K562 (cell line): ENCODE data around the gene GET3. TPM values are rescaled to one million over a fixed set of nuclear protein-coding genes. Genes with fewer than 3 reads are reported as not detected.

Experiments
- BRF2 ChIP-seq: IDR thresholded peaks from 3 replicates; pipeline ENCODE4 v1.6.1; 2011; ENCODE audit warnings: borderline replicate concordance, mild to moderate bottlenecking; ENCODE audit not compliant: insufficient read length, insufficient read depth
- CC2D1A ChIP-seq: fragments of 450-650 bp; IDR thresholded peaks from 2 replicates; pipeline ENCODE4 v1.6.1; 2017; ENCODE audit warnings: mild to moderate bottlenecking
- HCFC1 ChIP-seq: IDR thresholded peaks from 2 replicates; pipeline ENCODE4 v1.6.1; 2012; ENCODE audit warnings: low read depth, low read length, improper control_type of control experiment
- HNRNPH1 ChIP-seq: fragments of 200-400 bp; formaldehyde crosslinking; optimal IDR thresholded peaks from 2 replicates; pipeline ENCODE3; 2017; ENCODE audit warnings: low read depth, mild to moderate bottlenecking, low read length, moderate library complexity
- MYBL2 ChIP-seq, 2 experiments: fragments of 450-650 bp in 1 of 2; sonication (generic) in 1 of 2; formaldehyde crosslinking in 1 of 2; IDR thresholded peaks; 2 replicates each; pipeline versions ENCODE4 v1.6.1 to v1.8.1; 2017 to 2022; ENCODE audit warnings: borderline replicate concordance in 1 of 2, inconsistent platforms in 1 of 2, low read depth in 1 of 2, mild to moderate bottlenecking in 1 of 2, missing genetic modification reagents in 1 of 2, moderate library complexity in 1 of 2
- NR1H2 ChIP-seq: sonication (generic); formaldehyde crosslinking; IDR thresholded peaks from 2 replicates; pipeline ENCODE4 v1.4.0; 2020; ENCODE audit warnings: mild to moderate bottlenecking, missing genetic modification reagents
- NR3C1 ChIP-seq: sonication (generic); formaldehyde crosslinking; IDR thresholded peaks from 2 replicates; pipeline ENCODE4 v1.8.1; 2022; ENCODE audit warnings: missing genetic modification reagents
- SREBF2 ChIP-seq: sonication (generic); formaldehyde crosslinking; IDR thresholded peaks from 2 replicates; pipeline ENCODE4 v1.4.0; 2020; ENCODE audit warnings: mild to moderate bottlenecking, missing genetic modification reagents
- ZNF239 ChIP-seq: fragments of 250-450 bp; sonication (Bioruptor Pico); IDR thresholded peaks from 2 replicates; pipeline ENCODE4 v1.4.0; 2020; ENCODE audit warnings: mild to moderate bottlenecking
- ZNF445 ChIP-seq: fragments of 250-450 bp; sonication (Bioruptor Pico); IDR thresholded peaks from 2 replicates; pipeline ENCODE4 v1.4.0; 2020; ENCODE audit warnings: low read depth, mild to moderate bottlenecking, moderate library complexity
- polyA plus RNA-seq, 8 experiments: library from polyadenylated mRNA; depleted of rRNA in 4 of 8; stranded (reverse) in 5 of 8; unstranded in 3 of 8; fragments of >200 nt; fragmentation: Nextera tagmentation in 2 of 8; fragmentation: Illumina TruSeq in 1 of 8; extraction: Ambion mirVana in 2 of 8; extraction: Trizol in 1 of 8; gene quantifications; 2 replicates each; pipeline versions ENCODE4 v1.2.1 to v1.2.3, GENCODE V29; 2011 to 2014; ENCODE audit warnings: inconsistent platforms in 1 of 8, missing spikeins in 1 of 8
- total RNA-seq, 7 experiments: library from RNA; depleted of rRNA in 6 of 7; stranded (reverse); fragments of >200 nt in 6 of 7; fragmentation: Illumina TruSeq in 2 of 7; extraction: Trizol in 2 of 7; gene quantifications; 2 replicates each; pipeline versions ENCODE4 v1.2.1 to v1.2.3, GENCODE V29; 2011 to 2021; ENCODE audit warnings: low replicate concordance in 1 of 7
- TF ChIP-seq, protein P1 (sequence below): sonication (generic); formaldehyde crosslinking; IDR thresholded peaks from 2 replicates; pipeline ENCODE4 v1.8.0; 2022; ENCODE audit warnings: missing genetic modification reagents, mild to moderate bottlenecking, borderline replicate concordance
- TF ChIP-seq, protein P2 (sequence below), 2 experiments: IDR thresholded peaks; 2 replicates each; pipeline ENCODE4 v1.6.1; 2012; ENCODE audit warnings: improper control_type of control experiment in 2 of 2, low read depth in 2 of 2, low read length in 2 of 2, borderline replicate concordance in 1 of 2
- TF ChIP-seq, protein P3 (sequence below), 2 experiments: fragments of 450-650 bp; formaldehyde crosslinking in 1 of 2; IDR thresholded peaks; 2 replicates each; pipeline versions ENCODE4 v1.4.0 to v1.6.1; 2014 to 2020; ENCODE audit warnings: mild to moderate bottlenecking in 2 of 2, borderline replicate concordance in 1 of 2, low read depth in 1 of 2

Gene GET3
- total and polyA plus RNA-seq, 9 of the 15 experiments (the other 6 are each of a cell fraction or from before 2014, with no cell fraction given) = 8.3 to 83.5 (median 51.8) TPM

- peak; percentile 91 for TF ChIP-seq MYBL2 (IDR thresholded peaks at IDR 0.05; ENCODE audit: low read depth)
- no peak for TF ChIP-seq MYBL2 (CRISPR knock-in tag; IDR thresholded peaks at IDR 0.05; ENCODE audit: borderline replicate concordance)
- TF ChIP-seq NR3C1 (CRISPR knock-in tag) = no peak
- TF ChIP-seq ZNF445 (CRISPR knock-in tag) = no peak
- TF ChIP-seq HNRNPH1 = no peak
- TF ChIP-seq, protein P1, sequence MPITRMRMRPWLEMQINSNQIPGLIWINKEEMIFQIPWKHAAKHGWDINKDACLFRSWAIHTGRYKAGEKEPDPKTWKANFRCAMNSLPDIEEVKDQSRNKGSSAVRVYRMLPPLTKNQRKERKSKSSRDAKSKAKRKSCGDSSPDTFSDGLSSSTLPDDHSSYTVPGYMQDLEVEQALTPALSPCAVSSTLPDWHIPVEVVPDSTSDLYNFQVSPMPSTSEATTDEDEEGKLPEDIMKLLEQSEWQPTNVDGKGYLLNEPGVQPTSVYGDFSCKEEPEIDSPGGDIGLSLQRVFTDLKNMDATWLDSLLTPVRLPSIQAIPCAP (CRISPR knock-in tag) = no peak
- no peak for TF ChIP-seq ZNF239 (CRISPR knock-in tag)
- peak; percentile 81 for TF ChIP-seq CC2D1A
- TF ChIP-seq, protein P2, sequence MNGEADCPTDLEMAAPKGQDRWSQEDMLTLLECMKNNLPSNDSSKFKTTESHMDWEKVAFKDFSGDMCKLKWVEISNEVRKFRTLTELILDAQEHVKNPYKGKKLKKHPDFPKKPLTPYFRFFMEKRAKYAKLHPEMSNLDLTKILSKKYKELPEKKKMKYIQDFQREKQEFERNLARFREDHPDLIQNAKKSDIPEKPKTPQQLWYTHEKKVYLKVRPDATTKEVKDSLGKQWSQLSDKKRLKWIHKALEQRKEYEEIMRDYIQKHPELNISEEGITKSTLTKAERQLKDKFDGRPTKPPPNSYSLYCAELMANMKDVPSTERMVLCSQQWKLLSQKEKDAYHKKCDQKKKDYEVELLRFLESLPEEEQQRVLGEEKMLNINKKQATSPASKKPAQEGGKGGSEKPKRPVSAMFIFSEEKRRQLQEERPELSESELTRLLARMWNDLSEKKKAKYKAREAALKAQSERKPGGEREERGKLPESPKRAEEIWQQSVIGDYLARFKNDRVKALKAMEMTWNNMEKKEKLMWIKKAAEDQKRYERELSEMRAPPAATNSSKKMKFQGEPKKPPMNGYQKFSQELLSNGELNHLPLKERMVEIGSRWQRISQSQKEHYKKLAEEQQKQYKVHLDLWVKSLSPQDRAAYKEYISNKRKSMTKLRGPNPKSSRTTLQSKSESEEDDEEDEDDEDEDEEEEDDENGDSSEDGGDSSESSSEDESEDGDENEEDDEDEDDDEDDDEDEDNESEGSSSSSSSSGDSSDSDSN (IDR thresholded peaks at IDR 0.05; ENCODE audit: borderline replicate concordance in 1 of 2, low read depth in 2 of 2, low read length in 2 of 2) = no peak
- TF ChIP-seq NR1H2 (CRISPR knock-in tag) = no peak
- TF ChIP-seq, protein P3, sequence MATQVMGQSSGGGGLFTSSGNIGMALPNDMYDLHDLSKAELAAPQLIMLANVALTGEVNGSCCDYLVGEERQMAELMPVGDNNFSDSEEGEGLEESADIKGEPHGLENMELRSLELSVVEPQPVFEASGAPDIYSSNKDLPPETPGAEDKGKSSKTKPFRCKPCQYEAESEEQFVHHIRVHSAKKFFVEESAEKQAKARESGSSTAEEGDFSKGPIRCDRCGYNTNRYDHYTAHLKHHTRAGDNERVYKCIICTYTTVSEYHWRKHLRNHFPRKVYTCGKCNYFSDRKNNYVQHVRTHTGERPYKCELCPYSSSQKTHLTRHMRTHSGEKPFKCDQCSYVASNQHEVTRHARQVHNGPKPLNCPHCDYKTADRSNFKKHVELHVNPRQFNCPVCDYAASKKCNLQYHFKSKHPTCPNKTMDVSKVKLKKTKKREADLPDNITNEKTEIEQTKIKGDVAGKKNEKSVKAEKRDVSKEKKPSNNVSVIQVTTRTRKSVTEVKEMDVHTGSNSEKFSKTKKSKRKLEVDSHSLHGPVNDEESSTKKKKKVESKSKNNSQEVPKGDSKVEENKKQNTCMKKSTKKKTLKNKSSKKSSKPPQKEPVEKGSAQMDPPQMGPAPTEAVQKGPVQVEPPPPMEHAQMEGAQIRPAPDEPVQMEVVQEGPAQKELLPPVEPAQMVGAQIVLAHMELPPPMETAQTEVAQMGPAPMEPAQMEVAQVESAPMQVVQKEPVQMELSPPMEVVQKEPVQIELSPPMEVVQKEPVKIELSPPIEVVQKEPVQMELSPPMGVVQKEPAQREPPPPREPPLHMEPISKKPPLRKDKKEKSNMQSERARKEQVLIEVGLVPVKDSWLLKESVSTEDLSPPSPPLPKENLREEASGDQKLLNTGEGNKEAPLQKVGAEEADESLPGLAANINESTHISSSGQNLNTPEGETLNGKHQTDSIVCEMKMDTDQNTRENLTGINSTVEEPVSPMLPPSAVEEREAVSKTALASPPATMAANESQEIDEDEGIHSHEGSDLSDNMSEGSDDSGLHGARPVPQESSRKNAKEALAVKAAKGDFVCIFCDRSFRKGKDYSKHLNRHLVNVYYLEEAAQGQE (IDR thresholded peaks at IDR 0.05; ENCODE audit: borderline replicate concordance) = peak; percentile 94
- TF ChIP-seq, protein P3 (CRISPR knock-in tag; IDR thresholded peaks at IDR 0.05; ENCODE audit: low read depth) = no peak
- peak; percentile 75 for TF ChIP-seq HCFC1
- TF ChIP-seq BRF2 = no peak
- no peak for TF ChIP-seq SREBF2 (CRISPR knock-in tag)
These were observed 14.5 kb upstream of the GET3 start (continued) for GRCh38 chr19:12722566-12723380.
